ENCODE results near the gene KCND2.
"Not testable (repeated sequence)": the region's sequence is repeated elsewhere in the genome, so short reads cannot be mapped to it uniquely, and the experiment has no call there.

KCND2 gene

DNA sequence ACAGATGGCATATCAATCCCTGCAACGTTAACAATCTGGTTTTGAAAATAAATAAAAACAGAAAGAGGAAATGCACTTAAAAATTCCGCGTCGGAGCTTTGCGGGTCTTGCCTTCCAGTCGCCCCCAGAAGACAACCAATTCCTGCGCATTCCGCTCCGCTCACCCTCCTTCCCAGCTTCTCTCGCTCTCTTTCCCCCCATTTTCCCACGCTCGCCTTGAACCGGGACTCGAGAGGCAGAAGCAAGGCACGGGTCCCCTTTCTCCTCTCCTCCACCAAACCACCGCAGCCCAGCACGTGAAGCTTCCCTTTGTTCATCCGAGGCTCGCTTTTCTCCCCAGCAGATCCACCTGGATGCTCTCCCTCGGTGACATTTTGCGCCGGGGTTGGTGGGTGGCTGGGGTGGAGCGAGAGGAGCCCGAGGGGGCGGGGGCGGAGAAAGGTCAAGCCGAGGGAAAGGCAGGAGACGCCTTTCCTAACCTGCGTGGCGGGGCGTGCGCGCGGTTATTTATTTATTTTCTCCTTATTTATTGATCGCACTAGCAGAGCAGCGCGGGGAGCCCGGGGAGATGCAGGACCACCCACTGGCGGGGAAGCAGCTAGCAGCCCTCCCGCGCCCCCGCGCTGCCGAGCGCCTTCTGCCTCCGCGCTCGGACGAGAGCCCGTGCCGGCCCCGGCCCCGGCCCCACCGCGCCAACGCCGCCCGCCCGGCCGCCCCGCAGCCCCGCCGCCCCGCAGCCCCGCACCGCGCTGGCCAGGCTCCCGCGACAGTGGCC lies at the start of gene KCND2:
Gene KCND2 (plus strand): TSS at position 475 of the 775 bp plus-strand sequence.
- DNase-seq: peak; percentile 74

GRCh38 chr7:120226188-120226587 lies 46.8 kb upstream of the KCND2 start:
- DNase-seq: no peak

DNA sequence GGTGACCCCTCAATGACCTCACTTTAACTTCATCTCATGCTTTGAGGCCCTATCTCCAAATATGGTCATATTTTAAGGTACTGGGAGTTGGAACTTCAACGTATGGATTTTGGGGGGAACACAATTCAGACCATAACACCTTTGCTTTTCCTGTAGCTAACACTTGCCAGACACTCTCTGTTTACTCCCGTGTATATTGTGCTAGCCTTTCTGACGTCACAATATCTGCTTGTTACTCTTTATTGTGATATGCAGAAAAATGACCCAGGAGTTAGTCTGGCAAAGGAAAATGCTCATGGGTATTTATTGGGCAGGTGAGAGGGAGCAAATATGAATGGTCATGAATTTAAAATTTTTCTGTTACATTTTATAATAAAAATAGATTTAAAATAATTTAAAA lies 45.7 kb upstream of the KCND2 start:
- DNase-seq: no peak

DNA sequence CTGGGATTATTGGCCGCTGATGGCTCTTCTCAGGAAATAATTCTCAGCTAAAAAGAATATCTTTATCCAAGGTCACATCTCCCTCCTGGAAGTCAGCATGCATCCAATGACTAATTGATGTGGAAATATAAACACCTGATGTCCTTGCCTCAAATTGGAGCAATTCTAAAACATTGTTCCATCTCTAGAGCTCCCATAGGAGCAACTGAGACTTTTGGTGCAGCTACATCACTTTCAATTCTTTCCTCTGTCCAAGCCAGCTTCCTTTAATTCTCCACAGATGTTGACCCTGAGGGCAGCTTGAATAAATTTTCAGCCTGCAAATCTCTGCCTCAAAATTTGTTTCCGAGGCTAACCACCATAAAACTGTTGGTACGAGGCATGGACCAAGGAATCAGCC lies 43.9 kb upstream of the KCND2 start:
- DNase-seq: no peak

GRCh38 chr7:120233338-120233737 lies 39.6 kb upstream of the KCND2 start:
- no peak for DNase-seq

- not testable (repeated sequence) for DNase-seq
These were observed 32.6 kb upstream of the KCND2 start for GRCh38 chr7:120240350-120240749.

DNA sequence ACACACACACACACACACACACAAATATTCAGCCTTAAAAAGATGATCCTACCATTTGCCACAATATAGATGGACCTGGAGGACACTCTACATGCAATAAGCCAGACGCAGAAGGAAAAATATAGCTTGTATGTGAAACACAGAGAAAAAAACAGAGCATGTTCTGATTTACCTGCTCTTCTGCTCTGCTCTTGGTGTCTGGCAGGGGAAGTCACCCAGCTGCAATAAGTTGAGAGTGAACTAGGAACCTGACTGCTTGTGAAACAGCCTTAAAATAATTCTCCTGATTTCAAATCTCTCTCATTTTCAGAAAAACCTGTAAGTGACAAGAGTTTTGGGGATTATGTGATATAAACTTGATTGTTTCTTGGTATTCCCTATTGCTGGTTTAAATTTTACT lies 31.0 kb upstream of the KCND2 start:
- DNase-seq: no peak

DNA sequence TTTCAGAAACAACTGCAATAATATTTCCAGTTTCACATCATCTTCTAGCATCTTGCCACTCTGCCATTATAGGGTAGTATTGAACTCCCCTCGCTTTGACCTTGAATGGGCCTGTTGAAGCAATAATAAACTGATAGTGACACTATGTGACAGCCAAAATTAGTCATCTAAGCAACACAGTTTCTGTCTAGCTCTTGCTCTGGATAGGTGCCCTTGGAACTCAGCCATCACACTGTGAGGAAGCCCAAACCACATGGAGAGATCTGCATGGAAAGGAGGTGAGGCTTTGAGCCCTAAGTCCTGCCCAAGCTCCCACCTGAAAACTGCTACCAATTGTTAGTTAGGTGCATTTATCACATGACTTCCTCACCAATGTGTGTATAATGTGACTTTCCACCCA lies 18.1 kb upstream of the KCND2 start:
- DNase-seq: no peak

DNA sequence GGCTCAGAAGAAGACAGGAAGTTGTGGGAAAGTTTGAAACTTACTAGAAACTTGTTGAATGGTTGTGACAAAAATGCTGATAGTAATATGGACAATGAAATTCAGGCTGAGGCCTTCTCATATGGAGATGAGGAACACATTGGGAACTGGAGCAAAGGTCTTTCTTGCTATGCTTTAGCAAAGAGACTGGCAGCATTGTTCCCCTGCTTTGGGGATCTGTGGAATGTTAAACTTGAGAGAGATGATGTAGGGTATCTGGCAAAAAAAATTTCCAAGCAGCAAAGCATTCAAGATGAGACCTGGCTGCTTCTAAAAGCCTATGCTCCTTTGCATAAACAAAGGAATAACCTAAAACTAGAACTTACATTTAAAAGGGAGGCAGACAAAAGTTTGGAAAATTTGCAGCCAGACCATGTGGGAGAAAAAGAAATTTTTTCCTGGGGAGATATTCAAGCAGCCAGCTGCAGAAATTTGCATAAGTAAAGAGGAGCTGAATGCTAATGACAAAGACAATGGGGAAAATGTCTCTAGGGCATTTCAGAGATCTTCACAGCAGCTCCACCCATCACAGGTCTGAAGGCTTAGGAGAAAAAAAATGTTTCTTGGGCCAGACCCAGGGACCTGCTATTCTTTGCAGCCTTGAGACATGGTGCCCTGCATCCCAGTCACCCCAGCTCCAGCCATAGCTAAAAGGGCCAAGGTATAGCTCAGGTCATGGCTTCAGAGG lies 16.5 kb upstream of the KCND2 start:
- DNase-seq: no peak

DNA sequence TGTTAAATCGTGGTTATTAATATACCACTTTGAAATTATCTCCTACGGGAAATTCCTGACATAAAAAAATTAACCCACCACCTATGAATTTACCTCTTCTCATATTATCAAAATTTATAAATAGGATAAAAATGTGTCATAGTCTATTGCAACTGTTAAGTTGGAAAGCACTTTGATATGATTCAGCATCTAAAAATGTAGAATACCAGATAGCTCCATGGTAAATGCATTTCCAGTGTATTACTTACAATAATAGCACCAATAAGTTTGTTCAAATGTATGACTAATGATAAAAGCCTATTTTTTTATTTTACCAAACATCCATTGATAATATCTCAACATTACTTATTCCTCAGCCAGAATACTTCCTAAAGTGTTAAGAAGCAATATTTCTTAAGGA lies 13.6 kb upstream of the KCND2 start:
- DNase-seq: no peak

DNA sequence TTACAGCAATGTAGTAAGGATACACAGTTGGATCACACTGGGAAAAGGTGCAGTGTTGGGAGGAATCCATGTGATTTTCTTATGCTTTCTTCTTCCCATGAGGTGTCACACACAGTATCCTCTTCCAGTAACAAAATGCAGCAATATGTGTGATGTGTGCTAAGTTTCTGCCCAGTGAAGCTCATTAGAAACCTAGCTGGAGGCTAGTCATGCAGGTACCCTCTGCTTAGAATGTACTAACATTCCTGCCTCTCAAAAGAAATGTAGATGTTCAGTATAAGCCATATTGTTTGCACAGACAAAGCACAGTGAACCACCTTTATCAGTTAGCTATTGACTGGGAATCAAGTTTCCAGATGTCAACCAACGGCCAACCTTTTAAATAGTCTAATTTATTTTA lies 12.9 kb upstream of the KCND2 start:
- no peak for DNase-seq

- DNase-seq: peak; percentile 85
These were observed 714 bp upstream of the KCND2 start for GRCh38 chr7:120272261-120272660.

GRCh38 chr7:120273476-120273975 lies 551 bp downstream of the KCND2 start:
- peak; percentile 77 for DNase-seq

GRCh38 chr7:120274482-120274881 lies 1.5 kb downstream of the KCND2 start:
- no peak for DNase-seq

- no peak for DNase-seq
These were observed 1.9 kb downstream of the KCND2 start for GRCh38 chr7:120274899-120275298.

- DNase-seq: no peak
These were observed 3.7 kb downstream of the KCND2 start for GRCh38 chr7:120276720-120277119.

DNA sequence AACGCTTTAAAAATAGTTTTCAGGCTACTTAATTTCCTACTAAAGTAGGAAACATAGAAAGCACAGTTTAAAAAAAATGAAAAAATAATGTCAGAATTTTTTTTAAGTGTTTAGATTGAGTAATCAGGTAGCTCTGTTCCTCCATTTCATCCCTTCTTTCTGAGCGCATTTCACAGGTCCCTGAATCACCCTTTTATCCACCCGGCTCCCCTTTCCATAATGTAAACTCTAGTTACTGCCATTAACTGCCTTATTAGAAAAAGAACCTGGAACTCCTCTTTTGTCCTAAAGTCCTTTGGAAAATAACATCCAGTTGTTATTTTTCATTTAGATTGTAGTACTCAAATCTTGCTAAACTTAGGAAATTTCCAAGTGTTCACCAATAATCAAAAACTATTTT lies 5.8 kb downstream of the KCND2 start:
- no peak for DNase-seq

DNA sequence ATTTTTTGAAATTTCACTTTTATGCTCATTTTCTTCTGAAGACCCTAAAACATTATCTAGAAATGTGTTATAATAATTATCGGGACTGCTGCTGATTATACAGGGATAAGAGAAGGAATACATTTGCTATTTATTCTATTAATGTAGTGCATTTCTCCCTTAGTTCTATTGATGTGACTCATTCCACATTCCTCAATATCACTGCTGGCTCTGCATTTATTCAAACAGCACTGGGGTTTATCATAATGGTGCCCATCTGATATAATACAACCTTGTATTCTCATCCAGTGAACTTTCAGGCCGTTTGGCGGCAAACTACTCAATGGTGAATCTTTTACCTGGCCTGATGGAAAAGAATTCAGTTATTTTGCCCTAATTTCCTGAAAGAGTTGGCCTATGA lies 7.8 kb downstream of the KCND2 start:
- DNase-seq: no peak

GRCh38 chr7:120293027-120293426 lies 20.1 kb downstream of the KCND2 start:
- no peak for DNase-seq

DNA sequence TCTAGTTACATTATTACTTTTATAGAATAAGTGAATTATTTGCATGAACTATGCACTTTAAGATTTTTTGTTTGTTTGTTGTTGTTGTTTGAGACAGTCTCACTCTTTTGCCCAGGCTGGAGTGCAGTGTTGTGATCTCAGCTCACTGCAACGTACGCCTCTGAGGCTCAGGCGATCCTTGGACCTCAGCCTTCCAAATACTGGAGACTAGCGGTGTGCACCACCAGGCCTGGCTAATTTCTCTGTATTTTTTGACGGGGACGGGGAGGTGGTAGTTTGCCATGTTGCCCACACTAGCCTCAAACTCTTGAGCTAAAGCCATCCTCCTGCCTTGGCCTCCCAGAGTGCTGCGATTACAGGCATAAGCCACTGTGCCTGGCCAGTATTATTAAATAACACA lies 29.2 kb downstream of the KCND2 start:
- no peak for DNase-seq

- DNase-seq: no peak
These were observed 30.1 kb downstream of the KCND2 start for GRCh38 chr7:120303105-120303504.

GRCh38 chr7:120304674-120305073 lies 31.7 kb downstream of the KCND2 start:
- no peak for DNase-seq

- DNase-seq: no peak
These were observed 35.1 kb downstream of the KCND2 start for GRCh38 chr7:120307991-120308545.
